Heart right ventricle (tissue), 16 donors: ENCODE results near the gene FGFR1OP2. TPM values are rescaled to one million over a fixed set of nuclear protein-coding genes. Genes with fewer than 3 reads are reported as not detected.

ENCODE experiments used
- ATAC-seq, 8 donors: fragments of 200-7000 bp; cut with Tn5 transposase; one replicate each; pipeline ENCODE4 v1.9.1; 2020; ENCODE audit warnings: mild to moderate bottlenecking in 8 of 8, moderate library complexity in 8 of 8, moderate number of reproducible peaks in 1 of 8
- DNase-seq, 2 donors: peaks; one replicate each; pipeline ENCODE4 v3.0.0-alpha.2; 2020
- H3K27ac ChIP-seq, 10 donors: fragments of 200-600 bp; sonication (generic) in 2 of 10; one replicate each; pipeline versions ENCODE4 v1.5.0 to v1.8.0; 2020 to 2022; ENCODE audit warnings: mild to moderate bottlenecking in 3 of 10
- H3K27me3 ChIP-seq, 7 donors: fragments of 200-600 bp; one replicate each; pipeline ENCODE4 v1.8.0; 2021 to 2022; ENCODE audit warnings: mild to moderate bottlenecking in 2 of 7
- H3K36me3 ChIP-seq, 9 donors: fragments of 200-600 bp; sonication (generic) in 1 of 9; one replicate each; pipeline versions ENCODE4 v1.5.0 to v1.8.0; 2020 to 2022; ENCODE audit warnings: mild to moderate bottlenecking in 2 of 9
- H3K4me1 ChIP-seq, 9 donors: fragments of 200-600 bp; sonication (generic) in 1 of 9; one replicate each; pipeline versions ENCODE4 v1.5.0 to v1.8.0; 2020 to 2022; ENCODE audit warnings: mild to moderate bottlenecking in 4 of 9
- H3K4me3 ChIP-seq, 10 donors: fragments of 200-600 bp; sonication (generic) in 2 of 10; one replicate each; pipeline versions ENCODE4 v1.5.0 to v1.8.0; 2020 to 2022; ENCODE audit warnings: mild to moderate bottlenecking in 7 of 10, moderate library complexity in 2 of 10
- H3K9me3 ChIP-seq, 11 donors: fragments of 200-600 bp in 10 of 11; sonication (generic) in 2 of 11; one replicate each; pipeline versions ENCODE4 v1.5.0 to v1.8.0; 2013 to 2022; ENCODE audit warnings: mild to moderate bottlenecking in 2 of 11, control low read depth in 1 of 11, moderate library complexity in 1 of 11
- WGBS, 2 donors: extraction: QIAGEN DNeasy Blood & Tissue Kit; methylation state at CpG; one replicate each; pipeline ENCODE4 v1.1.7; 2013; ENCODE audit warnings: inconsistent platforms in 1 of 2; 5-methylcytosine and 5-hydroxymethylcytosine counted together
- intact Hi-C, 10 donors: fragments of 100-400 bp; cut with DNase I; formaldehyde crosslinking; loops; one replicate each; pipeline versions ENCODE4 v1.11.1 to v1.14.2; 2022
- polyA plus RNA-seq, 2 donors: library from polyadenylated mRNA; stranded (reverse); fragments of 200-250 nt; gene quantifications; one replicate each; pipeline ENCODE4 v1.2.3, GENCODE V29; 2013
- total RNA-seq, 10 donors: library from RNA; stranded (reverse); fragmentation: NEBNext Ultra II Directional in 3 of 10; extraction: Animal tissue kit (Norgen Biotek cat#: 25700) in 3 of 10; gene quantifications; one replicate each; pipeline versions ENCODE4 v1.2.1 to v1.2.4, GENCODE V29; 2021 to 2023
- TF ChIP-seq, protein P1 (sequence below), 9 donors: fragments of 200-600 bp; sonication (generic) in 2 of 9; IDR thresholded peaks; one replicate each; pipeline versions ENCODE4 v1.5.0 to v1.8.0; 2021 to 2022; ENCODE audit warnings: antibody characterized with exemption in 9 of 9, mild to moderate bottlenecking in 5 of 9, moderate library complexity in 1 of 9
- donor health status: Arrhythmogenic right ventricular cardiomyopathy.
- donor health status: ischemic (EF 13 %, LVEDD 7.1; RV severe dilation, severe dysfunction).
- donor health status: healthy with polysubstance abuse.
- donor health status: DM: no; HTN: yes; CAD: no.
- donor health status: DM: no; HTN: no; CAD: no.
- donor health status: ischemic (EF 25% LVEDD 6.9; RV normal size, moderate dysfunction).
- donor health status: ischemic (EF 25% LVEDD 5.7; RV mildly dilated, moderate dysfunction).
- donor health status: healthy.
- donor health status: DM: yes; HTN: yes; CAD: no.
- donor health status: Ischemic cardiomyopathy.
- donor health status: ischemic (EF 35%, LVEDD 5.7; RV mildly dilated, moderate dysfunction).
- donor health status: nonischemic (EF 11% LVEDD 7.7; RV severe dilation, severe dysfunction).
- donor health status: DM: yes; HTN: yes; CAD: no.
- donor health status: PGD.
- donor health status: ischemic (EF 29% LVEDD 5.4; RV normal size, mild dysfunction).
- donor health status: nonischemic (EF 23%, LVEDD 6.1; RV moderate dilation, normal function).

Gene FGFR1OP2
- total and polyA plus RNA-seq, 12 donors: 22.3 to 41.6 (median 27.9) TPM

DNA sequence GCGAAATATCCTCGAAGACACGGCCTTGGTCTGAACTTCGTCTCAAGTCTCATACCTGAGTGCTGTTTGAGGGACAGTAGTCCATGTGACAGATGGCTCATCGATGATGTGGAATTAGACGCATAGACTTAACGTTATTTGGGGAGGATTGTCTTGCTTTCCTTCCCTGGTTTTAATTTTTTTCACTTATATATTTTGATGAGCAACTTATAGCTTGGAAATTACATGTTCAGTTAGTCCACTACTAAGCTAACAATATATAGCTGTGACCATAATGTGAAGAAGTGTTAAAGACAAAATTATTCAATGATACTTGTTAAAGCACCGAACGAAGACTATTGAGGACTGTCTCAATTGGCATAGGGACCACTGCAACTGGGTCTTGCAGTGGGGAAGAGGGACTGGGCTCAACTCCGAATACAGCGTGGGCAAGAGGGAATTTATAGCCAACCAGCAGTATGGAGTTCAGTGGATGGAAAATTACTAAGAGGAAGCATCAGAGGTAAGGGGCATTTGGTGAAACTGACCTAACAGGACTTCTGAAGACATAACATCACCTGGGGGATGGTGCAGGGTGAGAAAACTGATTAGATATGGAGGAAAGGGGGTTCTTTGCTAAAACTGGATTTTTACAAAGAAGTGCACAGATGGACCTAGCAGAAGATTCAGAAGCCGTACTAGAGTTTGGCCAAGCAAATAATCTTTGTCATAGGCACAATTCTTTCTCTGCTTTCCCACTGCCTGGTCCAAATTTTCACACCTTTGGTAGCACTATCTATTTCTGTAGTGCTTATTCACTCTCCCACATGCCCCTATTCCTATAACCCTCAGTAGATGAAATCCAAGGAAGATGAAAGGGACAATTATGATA, 76.8 kb downstream of the FGFR1OP2 start:
- peaks cover 0 to 52% (median 39%) of the 10 kb centered on the region in 9 donors for H3K4me1 ChIP-seq
- H3K4me3 ChIP-seq: peak overlapping the region; percentile 60 to 98 (median 79)
- H3K27ac ChIP-seq: peak overlapping the region; percentile 73 to 95 (median 92)
- ATAC-seq (peak in 4 of 8 donors; percentile 13 to 56 (median 30)), DNase-seq (no peak)
- WGBS, 2 donors: 53% methylated on average over 12 of the region's 12 CpGs
- TF ChIP-seq, protein P1, sequence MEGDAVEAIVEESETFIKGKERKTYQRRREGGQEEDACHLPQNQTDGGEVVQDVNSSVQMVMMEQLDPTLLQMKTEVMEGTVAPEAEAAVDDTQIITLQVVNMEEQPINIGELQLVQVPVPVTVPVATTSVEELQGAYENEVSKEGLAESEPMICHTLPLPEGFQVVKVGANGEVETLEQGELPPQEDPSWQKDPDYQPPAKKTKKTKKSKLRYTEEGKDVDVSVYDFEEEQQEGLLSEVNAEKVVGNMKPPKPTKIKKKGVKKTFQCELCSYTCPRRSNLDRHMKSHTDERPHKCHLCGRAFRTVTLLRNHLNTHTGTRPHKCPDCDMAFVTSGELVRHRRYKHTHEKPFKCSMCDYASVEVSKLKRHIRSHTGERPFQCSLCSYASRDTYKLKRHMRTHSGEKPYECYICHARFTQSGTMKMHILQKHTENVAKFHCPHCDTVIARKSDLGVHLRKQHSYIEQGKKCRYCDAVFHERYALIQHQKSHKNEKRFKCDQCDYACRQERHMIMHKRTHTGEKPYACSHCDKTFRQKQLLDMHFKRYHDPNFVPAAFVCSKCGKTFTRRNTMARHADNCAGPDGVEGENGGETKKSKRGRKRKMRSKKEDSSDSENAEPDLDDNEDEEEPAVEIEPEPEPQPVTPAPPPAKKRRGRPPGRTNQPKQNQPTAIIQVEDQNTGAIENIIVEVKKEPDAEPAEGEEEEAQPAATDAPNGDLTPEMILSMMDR (IDR thresholded peaks at IDR 0.05): no peak
- H3K27me3 ChIP-seq: no peaks in the 10 kb centered on the region
- intact Hi-C loops: loop anchor here in 9 of 10 donors (1.0 to 10.0 kb wide), 12 partner anchors 76 to 292 kb away; partner anchors contain the start of genes FGFR1OP2 (in 9 of the 9), INTS13 (in 6 of the 9), STK38L (in 2 of the 9) and ITPR2 (in 1 of the 9)
- H3K36me3 ChIP-seq: peaks cover 0 to 4% (median 0%) of the 10 kb centered on the region in 9 donors
- no peaks in the 10 kb centered on the region for H3K9me3 ChIP-seq

DNA sequence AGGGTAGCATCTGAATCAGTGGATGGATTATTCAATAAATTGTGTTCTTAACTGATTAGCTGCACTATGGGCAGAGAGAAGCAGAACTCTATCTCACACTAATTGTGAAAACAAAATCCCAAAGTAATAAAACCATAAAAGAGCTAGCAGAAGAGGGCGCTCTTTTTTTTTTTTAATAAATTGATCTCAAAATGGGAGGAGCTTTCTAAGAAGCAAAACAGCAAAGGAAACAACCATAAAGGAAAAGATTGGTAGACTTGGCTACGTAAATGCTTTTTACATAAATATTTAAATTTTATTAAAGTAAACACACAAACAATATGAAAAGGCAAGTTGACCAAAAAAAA, 77.4 kb downstream of the FGFR1OP2 start:
- TF ChIP-seq, protein P1 (IDR thresholded peaks at IDR 0.05): peak in 7 of 9 donors; percentile 24 to 60 (median 49)

More for the DNA sequence above, 77.4 kb downstream of the FGFR1OP2 start:
- peaks cover 0 to 48% (median 39%) of the 10 kb centered on the region in 9 donors for H3K4me1 ChIP-seq
- no peaks in the 10 kb centered on the region for H3K9me3 ChIP-seq
- peaks cover 0 to 4% (median 0%) of the 10 kb centered on the region in 9 donors for H3K36me3 ChIP-seq
- no peaks in the 10 kb centered on the region for H3K27me3 ChIP-seq
- DNase-seq (no peak), ATAC-seq (no peak)
- H3K4me3 ChIP-seq: no peak overlapping the region
- WGBS, 2 donors: 30 to 43% methylated on average over 2 of the region's 2 CpGs
- intact Hi-C loops: loop anchor here in 9 of 10 donors (2.0 to 10.0 kb wide), 8 partner anchors 77 to 292 kb away; partner anchors contain the start of genes FGFR1OP2 (in 2 of the 9), STK38L (in 2 of the 9) and ITPR2 (in 1 of the 9)
- H3K27ac ChIP-seq: peak overlapping the region in 3 of 10 donors; percentile 92 to 95 (median 93)

Other genes starting within 250 kb of the FGFR1OP2 start
- gene ITPR2, start 105.3 kb upstream of the FGFR1OP2 start, total RNA-seq: 10 to 100 TPM in 9 of 10 donors, 1 to 10 TPM in 1; 9.1 to 18.9 (median 14.8) TPM
- 1 to 10 TPM; 2.0 to 4.9 TPM for gene ITPR2, start 105.3 kb upstream of the FGFR1OP2 start, polyA plus RNA-seq
- 10 to 100 TPM; 14.1 to 22.2 (median 17.8) TPM for gene INTS13, start 489 bp upstream of the FGFR1OP2 start, total RNA-seq
- 10 to 100 TPM; 17.6 to 19.4 TPM for gene INTS13, start 489 bp upstream of the FGFR1OP2 start, polyA plus RNA-seq
- 10 to 100 TPM; 16.3 to 29.3 (median 23.7) TPM for gene TM7SF3, start 75.9 kb downstream of the FGFR1OP2 start, total RNA-seq
- 10 to 100 TPM in 1 of 2 donors, 1 to 10 TPM in 1; 8.6 to 11.5 TPM for gene TM7SF3, start 75.9 kb downstream of the FGFR1OP2 start, polyA plus RNA-seq
- gene MED21, start 84.1 kb downstream of the FGFR1OP2 start, total RNA-seq: 10 to 100 TPM; 42.5 to 60.8 (median 52.0) TPM
- gene MED21, start 84.1 kb downstream of the FGFR1OP2 start, polyA plus RNA-seq: 10 to 100 TPM; 29.9 to 30.9 TPM
- gene C12orf71, start 144.1 kb downstream of the FGFR1OP2 start, total RNA-seq: not detected
- gene C12orf71, start 144.1 kb downstream of the FGFR1OP2 start, polyA plus RNA-seq: not detected